HG03571 (cell line): Measurements from ENCODE around the gene SPATA31C1.
"Not testable (repeated sequence)": the region's sequence is repeated elsewhere in the genome, so short reads cannot be mapped to it uniquely, and the experiment has no call there.

Experiments
- ATAC-seq: cut with Tn5 transposase; IDR thresholded peaks from one replicate; pipeline ENCODE4 v1.9.1; 2021; ENCODE audit not compliant: unreplicated experiment

SPATA31C1 gene

GRCh38 chr9:87917662-87918061 lies at the start of gene SPATA31C1:
TSS of gene SPATA31C1 (plus strand) at chr9:87917962.
- ATAC-seq, result not testable (repeated sequence)

GRCh38 chr9:87868175-87868574 lies 49.6 kb upstream of the SPATA31C1 start:
- no peak for ATAC-seq

GRCh38 chr9:87868635-87869034 lies 49.1 kb upstream of the SPATA31C1 start:
- no peak for ATAC-seq

- ATAC-seq, result no peak
These were observed 48.7 kb upstream of the SPATA31C1 start for GRCh38 chr9:87869082-87869481.

DNA sequence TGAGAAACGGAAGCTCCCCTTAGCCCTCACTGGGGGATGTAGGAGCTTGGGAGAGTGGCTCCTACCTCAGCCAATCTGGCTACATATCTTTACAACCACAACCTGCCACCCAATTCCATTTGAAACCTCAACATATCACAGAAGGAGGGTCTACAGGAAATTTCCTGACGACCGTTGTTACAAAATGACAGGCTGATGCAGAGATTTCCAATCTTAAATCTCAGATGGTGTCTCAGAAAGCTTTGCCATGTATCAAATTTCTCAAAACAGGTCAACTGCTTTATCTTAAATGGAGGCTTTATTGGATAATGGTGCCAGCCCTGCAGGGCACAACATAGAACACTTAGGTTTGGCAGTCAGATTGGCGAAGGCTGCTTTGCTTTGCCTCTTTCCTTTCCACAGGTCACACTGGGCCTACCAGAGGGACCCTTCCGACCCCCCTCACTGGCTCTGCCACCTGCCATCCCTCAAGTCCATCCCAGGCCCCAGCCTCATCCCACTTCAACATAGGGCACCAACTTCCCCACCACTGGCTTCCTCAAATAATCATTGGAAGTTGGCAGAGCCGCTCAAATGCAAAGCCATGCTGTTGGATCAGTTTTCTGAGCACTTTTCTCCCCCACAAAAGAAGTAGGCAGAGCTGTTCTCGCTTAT lies 46.2 kb upstream of the SPATA31C1 start:
- ATAC-seq, result no peak

- no peak for ATAC-seq
These were observed 45.6 kb upstream of the SPATA31C1 start for GRCh38 chr9:87872079-87872624.

GRCh38 chr9:87873607-87874303 lies 44.0 kb upstream of the SPATA31C1 start:
- no peak for ATAC-seq

DNA sequence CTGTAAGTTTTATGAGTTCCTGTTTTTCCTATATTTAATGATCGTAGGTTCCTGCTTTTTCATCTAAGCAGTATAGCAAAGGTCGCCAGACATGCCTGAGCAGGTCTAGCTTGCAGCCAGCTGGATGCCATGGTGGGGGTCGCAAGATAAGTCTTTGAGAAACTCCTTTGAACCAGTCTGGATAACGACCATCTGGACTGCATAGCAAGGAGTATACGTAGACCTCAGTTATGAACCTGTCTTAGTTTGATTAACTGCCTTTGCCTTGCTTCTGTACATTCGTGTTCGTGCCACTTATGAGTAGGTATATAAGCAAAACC lies 43.5 kb upstream of the SPATA31C1 start:
- ATAC-seq, result no peak

GRCh38 chr9:87875060-87875459 lies 42.7 kb upstream of the SPATA31C1 start:
- ATAC-seq, result no peak

- no peak for ATAC-seq
These were observed 41.8 kb upstream of the SPATA31C1 start for GRCh38 chr9:87875831-87876545.

DNA sequence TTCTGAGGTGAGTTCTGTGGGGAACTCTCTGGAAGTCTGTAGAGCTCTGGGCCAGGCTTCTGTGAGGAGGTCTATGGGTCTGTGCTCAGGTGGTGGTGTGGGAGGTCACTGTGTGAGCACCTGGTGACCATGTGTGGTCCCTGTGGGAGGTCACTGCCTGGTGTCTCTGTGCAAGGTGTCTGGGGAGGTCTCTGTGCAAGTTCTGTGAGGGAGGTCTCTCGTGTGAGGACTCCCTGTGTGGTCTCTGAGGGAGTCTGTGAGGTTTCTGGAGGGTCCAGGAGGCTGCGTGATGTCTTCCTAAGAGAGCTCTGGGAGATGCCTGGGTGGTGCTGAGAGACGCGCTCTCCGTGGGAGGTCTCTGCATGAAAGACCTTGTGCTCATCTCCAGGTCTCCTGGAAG lies 41.1 kb upstream of the SPATA31C1 start:
- ATAC-seq, result no peak

DNA sequence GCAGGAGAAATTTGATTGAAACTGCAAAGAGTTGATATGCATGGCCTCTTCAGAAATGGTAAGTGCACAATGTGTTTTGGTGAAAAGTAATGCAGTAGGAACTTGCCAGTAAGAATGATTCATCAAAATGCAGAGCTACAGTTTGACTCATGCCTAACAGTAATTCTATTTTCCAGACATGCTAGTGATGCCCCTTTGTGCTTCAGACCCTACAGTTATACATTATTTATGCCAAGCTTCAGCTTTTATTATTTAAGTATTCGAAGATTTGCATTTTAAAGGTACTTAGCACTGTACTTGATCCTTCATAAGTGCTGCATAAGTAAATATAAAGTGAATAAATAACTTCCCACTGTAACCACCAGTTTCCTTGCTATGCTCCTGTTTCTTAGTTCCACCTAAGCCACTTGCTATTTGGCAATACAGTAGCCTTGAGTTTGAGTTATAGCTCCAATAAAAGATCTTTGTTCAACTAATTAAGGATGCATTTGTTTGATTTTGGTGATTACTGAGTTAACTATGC lies 38.7 kb upstream of the SPATA31C1 start:
- ATAC-seq, result no peak

DNA sequence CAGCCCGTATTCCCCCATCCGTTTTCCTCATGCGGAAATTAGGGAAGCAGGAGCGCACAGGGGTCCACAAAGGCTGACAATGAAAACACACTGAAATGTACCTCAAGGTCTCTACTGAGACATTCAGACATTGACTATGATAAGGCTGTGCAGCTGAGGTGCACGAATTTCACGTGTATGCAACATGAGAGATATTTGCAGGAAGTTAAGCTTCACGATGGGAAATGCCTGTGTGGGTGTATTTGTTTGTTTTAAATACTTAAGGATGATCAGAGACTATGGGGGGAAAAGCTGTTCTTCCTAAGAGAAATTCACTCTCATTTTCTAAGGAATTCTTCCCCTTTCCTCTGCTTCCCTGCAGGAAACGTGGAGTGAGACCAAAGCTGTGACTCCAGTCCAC lies 37.6 kb upstream of the SPATA31C1 start:
- no peak for ATAC-seq

GRCh38 chr9:87880683-87881082 lies 37.1 kb upstream of the SPATA31C1 start:
- no peak for ATAC-seq

- ATAC-seq, result no peak
These were observed 35.1 kb upstream of the SPATA31C1 start, which contains the start of gene SPATA31E1 for GRCh38 chr9:87882627-87883026. TSS of gene SPATA31E1 (plus strand) at chr9:87882877. CDS start at chr9:87882892, 15 bp downstream.

DNA sequence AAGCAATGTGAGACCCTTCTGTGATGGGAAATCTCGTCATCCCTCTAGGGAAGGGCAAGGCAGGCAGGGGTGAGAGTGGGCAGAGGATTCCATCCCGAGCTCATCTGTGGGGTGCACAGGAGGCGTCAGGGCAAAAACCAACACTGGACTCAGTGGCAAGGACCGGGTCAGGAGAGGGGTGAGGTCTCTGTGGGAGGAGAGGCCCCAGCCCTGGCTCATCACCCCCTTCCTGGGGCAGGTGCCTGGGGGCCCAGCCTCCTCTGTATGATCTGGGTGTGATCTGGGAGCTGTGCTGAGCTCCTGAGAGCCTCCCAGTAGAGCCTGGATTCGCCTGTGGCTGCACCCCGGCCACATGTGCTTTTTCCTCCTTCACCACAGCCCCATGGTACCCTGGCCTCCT lies 34.5 kb upstream of the SPATA31C1 start:
- ATAC-seq, result no peak

GRCh38 chr9:87883990-87884389 lies 33.8 kb upstream of the SPATA31C1 start:
- ATAC-seq, result no peak

DNA sequence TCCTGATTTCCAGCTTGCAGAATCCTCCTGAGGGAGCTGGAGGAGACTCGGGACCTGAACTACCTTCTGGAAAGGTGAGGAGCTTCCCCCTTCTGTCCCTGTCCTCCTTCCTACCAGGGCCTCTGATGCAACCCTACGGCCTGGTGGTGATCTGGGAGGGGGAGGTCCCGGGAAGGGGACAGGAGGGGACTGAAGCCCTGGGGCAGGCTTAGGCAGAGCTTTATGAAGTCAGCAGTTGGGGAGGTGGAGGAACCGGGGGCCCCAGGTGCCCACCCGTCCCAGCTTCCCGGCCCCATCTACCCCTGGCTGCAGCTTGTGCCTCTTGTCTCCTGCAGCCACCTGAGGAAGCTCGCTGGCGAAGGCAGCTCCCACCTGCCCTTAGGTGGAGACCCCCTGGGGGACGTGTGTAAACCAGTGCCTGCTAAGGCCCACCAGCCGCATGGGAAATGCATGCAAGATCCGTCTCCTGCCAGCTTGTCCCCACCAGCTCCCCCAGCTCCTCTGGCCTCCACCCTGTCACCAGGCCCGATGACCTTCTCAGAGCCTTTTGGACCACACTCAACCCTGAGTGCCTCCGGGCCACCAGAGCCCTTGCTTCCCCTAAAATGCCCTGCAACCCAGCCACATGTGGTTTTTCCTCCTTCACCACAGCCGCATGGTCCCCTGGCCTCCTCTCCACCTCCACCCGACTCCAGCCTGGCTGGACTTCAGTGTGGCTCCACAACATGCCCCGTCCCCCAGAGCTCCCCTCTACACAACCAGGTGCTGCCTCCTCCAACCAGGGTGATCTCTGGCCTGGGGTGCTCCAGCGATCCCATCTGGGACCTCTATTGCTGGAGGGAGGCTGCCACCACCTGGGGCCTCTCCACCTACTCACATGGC lies 32.9 kb upstream of the SPATA31C1 start:
- no peak for ATAC-seq

DNA sequence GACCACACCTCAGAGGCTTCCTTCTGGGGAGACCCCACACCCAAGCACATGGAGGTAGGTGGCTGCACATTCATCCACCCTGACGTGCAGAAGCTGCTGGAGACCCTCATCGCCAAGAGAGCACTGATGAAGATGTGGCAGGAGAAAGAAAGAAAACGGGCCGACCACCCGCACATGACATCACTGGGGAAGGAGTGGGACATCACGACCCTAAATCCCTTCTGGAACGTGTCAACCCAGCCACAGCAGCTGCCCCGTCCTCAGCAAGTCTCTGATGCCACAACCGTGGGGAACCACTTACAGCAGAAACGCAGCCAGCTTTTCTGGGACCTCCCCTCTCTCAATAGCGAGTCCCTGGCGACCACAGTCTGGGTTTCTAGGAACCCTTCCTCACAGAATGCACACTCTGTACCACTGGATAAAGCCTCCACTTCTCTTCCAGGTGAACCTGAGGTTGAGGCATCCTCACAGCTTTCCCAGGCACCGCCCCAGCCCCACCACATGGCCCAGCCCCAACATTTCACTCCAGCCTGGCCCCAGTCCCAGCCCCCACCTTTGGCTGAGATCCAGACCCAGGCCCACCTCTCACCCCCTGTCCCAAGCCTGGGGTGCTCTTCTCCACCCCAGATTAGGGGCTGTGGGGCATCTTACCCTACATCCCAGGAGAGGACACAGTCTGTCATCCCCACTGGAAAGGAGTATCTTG lies 32.1 kb upstream of the SPATA31C1 start:
- no peak for ATAC-seq
